Epithelial cell of esophagus (primary cell): ENCODE results near the gene TRNP1.
A peak's percentile ranks its signal among the peaks of the same experiment; 100 is the strongest.

Experiments used
- DNase-seq: peaks from one replicate; pipeline ENCODE4 v3.0.0; 2010; ENCODE audit warnings: low read depth
- H3K4me3 ChIP-seq: 2 replicates; pipeline ENCODE4 v1.5.1; 2011; ENCODE audit warnings: mild to moderate bottlenecking, low read length, control low read depth
- TF ChIP-seq, protein P1 (sequence below): IDR thresholded peaks from 2 replicates; pipeline ENCODE4 v1.5.1; 2011; ENCODE audit warnings: low read depth, mild to moderate bottlenecking, low read length, control low read depth, inconsistent platforms; ENCODE audit not compliant: insufficient read depth; ENCODE audit errors: missing control alignments

Gene TRNP1

DNA sequence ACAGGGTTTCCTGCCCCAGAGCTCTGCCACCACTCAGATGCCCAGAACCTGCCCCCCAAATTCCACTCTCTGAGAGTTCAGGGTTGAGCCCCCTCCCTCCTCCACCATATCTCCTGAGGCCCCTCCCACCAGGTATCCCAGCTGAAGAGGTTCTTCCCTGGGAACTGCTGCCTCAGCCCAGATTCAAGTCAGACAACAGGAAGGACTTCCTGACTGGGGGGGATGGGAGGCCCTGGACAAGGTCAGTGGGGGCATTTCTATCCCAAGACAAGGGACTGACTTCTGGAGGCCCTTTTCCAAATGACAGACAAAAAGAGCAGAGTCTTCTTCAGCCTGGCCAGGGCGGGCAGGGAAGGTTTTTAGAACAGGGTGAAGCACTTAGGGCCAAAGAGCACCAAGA, 43.2 kb downstream of the TRNP1 start:
- DNase-seq = no peak
- no peak overlapping the region for H3K4me3 ChIP-seq
- TF ChIP-seq, protein P1, sequence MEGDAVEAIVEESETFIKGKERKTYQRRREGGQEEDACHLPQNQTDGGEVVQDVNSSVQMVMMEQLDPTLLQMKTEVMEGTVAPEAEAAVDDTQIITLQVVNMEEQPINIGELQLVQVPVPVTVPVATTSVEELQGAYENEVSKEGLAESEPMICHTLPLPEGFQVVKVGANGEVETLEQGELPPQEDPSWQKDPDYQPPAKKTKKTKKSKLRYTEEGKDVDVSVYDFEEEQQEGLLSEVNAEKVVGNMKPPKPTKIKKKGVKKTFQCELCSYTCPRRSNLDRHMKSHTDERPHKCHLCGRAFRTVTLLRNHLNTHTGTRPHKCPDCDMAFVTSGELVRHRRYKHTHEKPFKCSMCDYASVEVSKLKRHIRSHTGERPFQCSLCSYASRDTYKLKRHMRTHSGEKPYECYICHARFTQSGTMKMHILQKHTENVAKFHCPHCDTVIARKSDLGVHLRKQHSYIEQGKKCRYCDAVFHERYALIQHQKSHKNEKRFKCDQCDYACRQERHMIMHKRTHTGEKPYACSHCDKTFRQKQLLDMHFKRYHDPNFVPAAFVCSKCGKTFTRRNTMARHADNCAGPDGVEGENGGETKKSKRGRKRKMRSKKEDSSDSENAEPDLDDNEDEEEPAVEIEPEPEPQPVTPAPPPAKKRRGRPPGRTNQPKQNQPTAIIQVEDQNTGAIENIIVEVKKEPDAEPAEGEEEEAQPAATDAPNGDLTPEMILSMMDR = no peak

DNA sequence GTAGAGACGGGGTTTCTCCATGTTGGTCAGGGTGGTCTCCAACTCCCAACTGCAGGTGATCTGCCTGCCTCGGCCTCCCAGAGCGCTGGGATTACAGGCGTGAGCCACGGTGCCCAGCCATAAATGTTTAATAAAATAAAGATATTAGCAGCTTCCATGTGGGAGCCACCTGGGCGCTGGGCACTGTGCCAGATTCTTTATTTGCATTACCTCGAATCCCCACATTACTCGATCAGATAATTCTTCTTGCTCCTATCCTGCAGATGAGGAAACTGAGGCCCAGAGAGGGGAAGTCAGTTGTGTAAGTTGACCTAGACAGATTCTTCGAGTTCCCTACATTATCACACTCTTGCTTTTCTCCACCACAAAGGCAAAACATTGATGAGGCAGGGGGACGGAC, 44.0 kb downstream of the TRNP1 start:
- no peak overlapping the region for H3K4me3 ChIP-seq
- TF ChIP-seq, protein P1 = no peak
- no peak for DNase-seq

DNA sequence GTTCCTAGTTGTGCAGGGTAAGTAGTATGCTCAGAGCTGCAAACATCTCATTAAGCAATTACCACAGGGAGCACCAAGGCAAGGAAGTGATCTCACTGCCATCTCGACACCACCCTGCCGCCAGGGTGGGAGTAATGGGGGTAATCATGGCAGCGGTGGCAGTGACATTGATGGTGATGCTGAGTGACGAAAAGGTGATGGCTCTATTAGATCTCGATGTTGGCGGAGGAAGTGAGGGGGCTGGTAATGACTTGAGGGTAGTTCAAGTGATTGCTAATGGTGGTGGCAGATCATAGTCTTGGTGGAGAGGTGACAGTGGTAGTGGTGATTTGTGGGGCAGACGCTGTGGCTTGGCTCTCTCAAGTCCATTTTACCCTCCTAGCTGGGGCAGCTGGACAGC, 44.5 kb downstream of the TRNP1 start:
- DNase-seq = no peak
- no peak overlapping the region for H3K4me3 ChIP-seq
- TF ChIP-seq, protein P1 = no peak

DNA sequence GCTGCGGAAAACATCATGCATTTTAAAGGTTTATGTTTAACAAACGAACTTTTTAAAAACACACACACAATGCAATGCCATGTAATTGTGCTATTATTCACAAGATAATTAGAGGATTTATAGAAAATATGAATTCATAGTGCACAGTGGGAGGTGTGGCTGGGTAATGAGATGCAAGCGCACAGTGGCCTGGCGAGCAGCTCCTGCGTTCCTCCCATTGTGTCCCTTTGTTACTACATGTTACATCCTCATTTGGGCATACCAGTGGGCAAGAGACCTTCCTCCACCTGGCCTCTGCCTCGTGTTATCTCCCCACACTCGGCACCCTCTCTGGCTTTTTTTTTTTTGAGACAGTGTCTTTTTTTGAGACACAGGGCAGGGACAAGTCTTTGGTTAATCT, 49.2 kb downstream of the TRNP1 start:
- TF ChIP-seq, protein P1 = no peak
- DNase-seq = no peak
- H3K4me3 ChIP-seq = no peak overlapping the region

DNA sequence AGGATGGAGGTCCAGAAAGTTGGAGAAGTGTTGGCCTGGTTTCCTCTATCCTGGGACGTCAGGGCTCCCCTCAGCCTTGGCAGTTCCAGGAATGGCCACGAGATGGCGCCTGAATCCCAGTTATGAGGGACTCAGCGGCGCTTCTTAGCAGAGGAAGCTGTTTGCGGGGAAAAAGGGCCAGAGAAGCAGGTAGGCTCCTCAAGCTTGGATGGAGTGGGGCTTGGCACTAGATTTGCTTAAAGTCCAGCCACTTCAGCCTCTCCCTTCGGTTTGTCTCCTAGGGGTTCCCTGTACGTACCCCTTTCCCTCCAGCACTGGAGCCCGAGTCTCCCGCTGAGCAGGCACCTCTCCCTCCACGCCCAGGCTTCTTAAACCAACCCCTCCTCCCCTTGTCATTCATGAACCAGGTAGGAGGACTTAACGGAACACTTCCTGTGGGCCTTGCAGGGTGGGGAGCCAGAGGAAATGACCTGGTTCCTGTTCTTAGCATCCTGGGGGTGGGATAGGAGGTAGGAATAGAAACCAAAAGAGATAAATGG, 51.2 kb downstream of the TRNP1 start:
- H3K4me3 ChIP-seq = no peak overlapping the region
- peak; percentile 78 for DNase-seq
- TF ChIP-seq, protein P1 = peak; percentile 99

DNA sequence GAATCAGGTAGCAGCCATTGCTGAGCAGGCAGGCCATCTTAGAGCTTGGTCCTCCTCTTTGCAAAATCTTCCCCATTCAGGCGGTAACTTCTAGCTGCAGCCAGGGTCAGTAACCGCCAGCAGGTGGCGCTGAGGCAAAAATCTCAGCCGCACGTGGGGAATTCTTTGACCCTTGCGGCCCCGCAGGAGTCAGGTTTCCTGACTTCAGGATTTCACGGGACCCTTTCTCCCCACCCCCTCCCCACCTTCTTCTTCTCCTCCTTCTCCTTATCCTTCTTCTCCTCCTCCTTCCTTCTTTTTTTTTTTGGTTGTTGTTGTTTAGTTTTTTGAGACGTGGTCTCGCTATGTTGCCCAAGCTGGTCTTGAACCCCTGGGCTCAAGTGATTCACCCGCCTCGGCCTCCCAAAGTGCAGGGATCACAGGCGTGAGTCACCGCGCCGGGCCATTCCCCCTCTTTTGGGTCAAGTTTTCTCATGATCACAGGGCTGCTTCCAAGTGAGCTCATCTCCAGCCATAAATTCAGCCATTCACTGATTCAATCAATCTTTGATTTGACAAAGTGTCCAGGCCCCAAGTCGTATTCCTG, 52.6 kb downstream of the TRNP1 start:
- no peak overlapping the region for H3K4me3 ChIP-seq
- peak; percentile 66 for DNase-seq
- TF ChIP-seq, protein P1 = peak; percentile 89

DNA sequence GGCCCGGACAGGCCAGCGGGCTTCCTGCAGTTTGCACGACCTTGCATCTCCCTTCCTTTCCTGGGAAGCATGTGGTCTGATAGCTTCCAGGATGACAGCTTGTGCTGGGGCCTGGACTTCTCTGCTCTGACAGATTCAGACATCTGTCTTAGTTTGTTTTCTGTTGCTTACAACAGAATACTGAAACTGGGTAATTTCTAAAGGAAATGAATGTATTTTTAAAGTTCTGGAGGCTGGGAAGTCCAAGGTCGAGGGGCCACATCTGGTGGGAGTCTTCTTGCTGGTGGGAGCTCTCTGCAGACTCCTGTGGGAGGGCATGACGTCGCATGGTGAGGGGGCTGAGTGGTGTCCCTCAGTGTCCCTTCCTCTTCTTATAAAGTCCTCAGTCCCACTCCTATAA, 54.4 kb downstream of the TRNP1 start:
- H3K4me3 ChIP-seq = no peak overlapping the region
- TF ChIP-seq, protein P1 = no peak
- no peak for DNase-seq
